Measurements from ENCODE around the gene MARCHF7.
A peak's percentile ranks its signal among the peaks of the same experiment; 100 is the strongest.
"Not testable (repeated sequence)": the region's sequence is repeated elsewhere in the genome, so short reads cannot be mapped to it uniquely, and the experiment has no call there.

The MARCHF7 gene

DNA sequence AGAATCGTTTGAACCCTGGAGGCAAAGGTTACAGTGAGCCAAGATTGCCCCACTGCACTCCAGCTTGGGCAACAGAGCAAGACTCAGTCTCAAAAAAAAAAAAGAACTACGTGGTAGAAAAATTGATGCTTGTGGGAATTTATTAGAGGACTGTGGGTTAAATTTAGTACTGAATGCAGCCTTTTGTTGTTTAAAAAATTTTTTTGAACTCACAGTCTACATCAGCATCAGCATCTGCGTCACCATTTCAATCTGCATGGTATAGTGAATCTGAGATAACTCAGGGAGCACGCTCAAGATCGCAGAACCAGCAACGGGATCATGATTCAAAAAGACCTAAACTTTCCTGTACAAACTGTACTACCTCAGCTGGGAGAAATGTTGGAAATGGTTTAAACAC, 30.5 kb downstream of the MARCHF7 start:
- no peak overlapping the region for H3K4me3 ChIP-seq (ENCODE audit: low read depth, low read length)
- no peak for TF ChIP-seq POLR2A (IDR thresholded peaks at IDR 0.05; ENCODE audit: extremely low read depth, insufficient read length)
- TF ChIP-seq MYC (IDR thresholded peaks at IDR 0.05; ENCODE audit: low read depth, low read length) = no peak
- TF ChIP-seq, protein P1, sequence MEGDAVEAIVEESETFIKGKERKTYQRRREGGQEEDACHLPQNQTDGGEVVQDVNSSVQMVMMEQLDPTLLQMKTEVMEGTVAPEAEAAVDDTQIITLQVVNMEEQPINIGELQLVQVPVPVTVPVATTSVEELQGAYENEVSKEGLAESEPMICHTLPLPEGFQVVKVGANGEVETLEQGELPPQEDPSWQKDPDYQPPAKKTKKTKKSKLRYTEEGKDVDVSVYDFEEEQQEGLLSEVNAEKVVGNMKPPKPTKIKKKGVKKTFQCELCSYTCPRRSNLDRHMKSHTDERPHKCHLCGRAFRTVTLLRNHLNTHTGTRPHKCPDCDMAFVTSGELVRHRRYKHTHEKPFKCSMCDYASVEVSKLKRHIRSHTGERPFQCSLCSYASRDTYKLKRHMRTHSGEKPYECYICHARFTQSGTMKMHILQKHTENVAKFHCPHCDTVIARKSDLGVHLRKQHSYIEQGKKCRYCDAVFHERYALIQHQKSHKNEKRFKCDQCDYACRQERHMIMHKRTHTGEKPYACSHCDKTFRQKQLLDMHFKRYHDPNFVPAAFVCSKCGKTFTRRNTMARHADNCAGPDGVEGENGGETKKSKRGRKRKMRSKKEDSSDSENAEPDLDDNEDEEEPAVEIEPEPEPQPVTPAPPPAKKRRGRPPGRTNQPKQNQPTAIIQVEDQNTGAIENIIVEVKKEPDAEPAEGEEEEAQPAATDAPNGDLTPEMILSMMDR (IDR thresholded peaks at IDR 0.05; ENCODE audit: low read depth, low read length) = no peak
- TF ChIP-seq, protein P2, sequence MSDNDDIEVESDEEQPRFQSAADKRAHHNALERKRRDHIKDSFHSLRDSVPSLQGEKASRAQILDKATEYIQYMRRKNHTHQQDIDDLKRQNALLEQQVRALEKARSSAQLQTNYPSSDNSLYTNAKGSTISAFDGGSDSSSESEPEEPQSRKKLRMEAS (IDR thresholded peaks at IDR 0.05; ENCODE audit: low read depth, low read length) = no peak
- DNase-seq (ENCODE audit: low read depth) = no peak

DNA sequence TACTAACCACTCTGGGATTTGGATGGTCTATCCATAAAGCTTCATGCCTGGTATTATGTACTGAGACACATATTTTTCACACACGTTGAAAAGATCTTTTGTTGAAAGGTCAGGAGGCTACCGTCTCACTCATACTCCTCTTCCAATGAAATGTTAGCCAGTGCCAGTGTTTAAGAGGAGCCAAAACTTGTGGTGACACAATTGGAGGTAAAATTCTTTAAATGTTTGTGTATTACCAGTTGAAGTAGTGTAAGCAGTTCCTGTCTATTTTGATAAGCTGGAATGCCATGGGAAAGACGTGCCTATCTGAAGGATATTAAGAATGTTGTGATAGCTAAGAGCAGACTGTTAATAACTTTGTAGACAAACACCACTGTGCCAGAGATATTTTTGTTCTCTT, 32.1 kb downstream of the MARCHF7 start:
- no peak overlapping the region for H3K4me3 ChIP-seq (ENCODE audit: low read depth, low read length)
- TF ChIP-seq MYC (IDR thresholded peaks at IDR 0.05; ENCODE audit: low read depth, low read length) (no peak), POLR2A (IDR thresholded peaks at IDR 0.05; ENCODE audit: extremely low read depth, insufficient read length) (no peak)
- TF ChIP-seq, protein P1 (IDR thresholded peaks at IDR 0.05; ENCODE audit: low read depth, low read length) = no peak
- TF ChIP-seq, protein P2 (IDR thresholded peaks at IDR 0.05; ENCODE audit: low read depth, low read length) = no peak
- DNase-seq (ENCODE audit: low read depth) = no peak

DNA sequence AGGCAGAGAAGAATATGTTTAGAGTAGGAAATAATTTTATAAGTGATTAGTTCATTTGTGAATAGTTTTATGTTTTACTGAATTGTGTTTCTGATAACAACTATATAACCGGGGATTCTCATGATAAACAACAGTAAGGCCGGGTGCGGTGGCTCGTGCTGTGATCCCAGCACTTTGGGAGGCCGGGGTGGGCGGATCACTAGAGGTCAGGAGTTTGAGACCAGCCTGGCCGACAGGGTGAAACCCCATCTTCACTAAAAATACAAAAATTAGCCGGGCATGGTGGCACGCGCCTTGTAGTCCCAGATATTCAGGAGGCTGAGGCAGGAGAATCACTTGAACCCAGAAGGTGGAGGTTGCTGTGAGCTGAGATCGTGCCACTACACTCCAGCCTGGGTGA, 32.9 kb downstream of the MARCHF7 start:
- not testable (repeated sequence) for H3K4me3 ChIP-seq (ENCODE audit: low read depth, low read length); DNase-seq (ENCODE audit: low read depth)

DNA sequence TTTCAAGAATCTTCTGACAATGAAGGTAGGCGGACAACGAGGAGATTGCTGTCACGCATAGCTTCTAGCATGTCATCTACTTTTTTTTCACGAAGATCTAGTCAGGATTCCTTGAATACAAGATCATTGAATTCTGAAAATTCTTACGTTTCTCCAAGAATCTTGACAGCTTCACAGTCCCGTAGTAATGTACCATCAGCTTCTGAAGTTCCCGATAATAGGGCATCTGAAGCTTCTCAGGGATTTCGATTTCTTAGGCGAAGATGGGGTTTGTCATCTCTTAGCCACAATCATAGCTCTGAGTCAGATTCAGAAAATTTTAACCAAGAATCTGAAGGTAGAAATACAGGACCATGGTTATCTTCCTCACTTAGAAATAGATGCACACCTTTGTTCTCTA, 35.8 kb downstream of the MARCHF7 start:
- TF ChIP-seq POLR2A (IDR thresholded peaks at IDR 0.05; ENCODE audit: extremely low read depth, insufficient read length) = no peak
- no peak for TF ChIP-seq MYC (IDR thresholded peaks at IDR 0.05; ENCODE audit: low read depth, low read length)
- TF ChIP-seq, protein P1 (IDR thresholded peaks at IDR 0.05; ENCODE audit: low read depth, low read length) = no peak
- TF ChIP-seq, protein P2 (IDR thresholded peaks at IDR 0.05; ENCODE audit: low read depth, low read length) = no peak
- no peak for DNase-seq (ENCODE audit: low read depth)
- H3K4me3 ChIP-seq (ENCODE audit: low read depth, low read length) = no peak overlapping the region

DNA sequence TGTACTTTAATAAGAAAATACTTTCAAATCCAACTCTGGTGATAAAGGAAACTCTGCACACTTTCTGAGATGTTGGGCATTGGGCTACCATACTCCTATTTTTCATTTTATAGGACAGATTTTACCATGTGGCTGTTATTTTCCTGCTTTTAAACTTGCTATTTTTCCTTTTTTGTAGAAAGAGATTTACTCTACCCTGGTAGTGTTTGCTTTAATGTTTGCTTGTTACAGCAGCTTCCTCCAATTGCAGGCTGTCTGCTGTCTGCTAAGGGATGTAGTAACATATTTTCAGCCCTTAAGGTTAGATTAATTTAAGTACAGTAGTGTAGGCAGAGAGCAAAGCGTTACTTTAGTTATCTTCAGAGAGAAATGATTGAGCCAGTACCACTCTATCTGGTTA, 38.6 kb downstream of the MARCHF7 start:
- DNase-seq (ENCODE audit: low read depth) = no peak
- TF ChIP-seq, protein P1 (IDR thresholded peaks at IDR 0.05; ENCODE audit: low read depth, low read length) = no peak
- TF ChIP-seq, protein P2 (IDR thresholded peaks at IDR 0.05; ENCODE audit: low read depth, low read length) = no peak
- TF ChIP-seq MYC (IDR thresholded peaks at IDR 0.05; ENCODE audit: low read depth, low read length) (no peak), POLR2A (IDR thresholded peaks at IDR 0.05; ENCODE audit: extremely low read depth, insufficient read length) (no peak)
- no peak overlapping the region for H3K4me3 ChIP-seq (ENCODE audit: low read depth, low read length)

DNA sequence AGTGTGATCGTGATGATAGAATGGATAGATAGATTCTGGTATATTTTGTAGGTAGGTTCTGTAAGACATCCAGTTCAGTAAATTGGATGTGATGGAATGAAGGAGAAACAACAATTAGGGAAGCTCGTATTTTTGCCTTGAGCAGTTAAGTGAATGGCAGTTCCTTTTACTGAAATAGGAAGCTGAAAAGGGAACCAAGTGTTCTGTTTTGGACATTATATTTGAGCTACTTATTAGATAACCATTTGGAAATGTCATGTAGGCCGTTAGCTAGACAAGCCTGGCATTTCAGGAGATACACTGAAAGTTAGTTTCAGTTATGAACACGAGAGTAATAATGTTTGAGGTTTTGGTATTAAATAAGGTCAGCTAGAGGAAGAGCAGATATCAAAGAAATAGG, 41.5 kb downstream of the MARCHF7 start:
- H3K4me3 ChIP-seq (ENCODE audit: low read depth, low read length) = no peak overlapping the region
- peak; percentile 37 for DNase-seq (ENCODE audit: low read depth)
- TF ChIP-seq, protein P1 (IDR thresholded peaks at IDR 0.05; ENCODE audit: low read depth, low read length) = no peak
- TF ChIP-seq, protein P2 (IDR thresholded peaks at IDR 0.05; ENCODE audit: low read depth, low read length) = no peak
- TF ChIP-seq POLR2A (IDR thresholded peaks at IDR 0.05; ENCODE audit: extremely low read depth, insufficient read length) (no peak), MYC (IDR thresholded peaks at IDR 0.05; ENCODE audit: low read depth, low read length) (no peak)

Measured in NB4 (cell line).